Measurements from ENCODE around the gene OR6K2.
"Not testable (repeated sequence)": the region's sequence is repeated elsewhere in the genome, so short reads cannot be mapped to it uniquely, and the experiment has no call there.

OR6K2 gene

GRCh38 chr1:158700552-158700951, at the start of gene OR6K2:
OR6K2 (minus strand) TSS chr1:158700652; CDS start chr1:158700652, 0 bp downstream.
- DNase-seq (ENCODE audit: low read depth): no peak

- DNase-seq (ENCODE audit: low read depth): no peak
Measured at GRCh38 chr1:158735848-158736247, 35.4 kb upstream of the OR6K2 start.

GRCh38 chr1:158732524-158732923, 32.1 kb upstream of the OR6K2 start:
- no peak for DNase-seq (ENCODE audit: low read depth)

- DNase-seq (ENCODE audit: low read depth): no peak
Measured at GRCh38 chr1:158731707-158732106, 31.3 kb upstream of the OR6K2 start.

GRCh38 chr1:158730453-158730852, 30.0 kb upstream of the OR6K2 start:
- DNase-seq (ENCODE audit: low read depth): no peak

- DNase-seq (ENCODE audit: low read depth): no peak
Measured at GRCh38 chr1:158728510-158729225, 28.2 kb upstream of the OR6K2 start.

- no peak for DNase-seq (ENCODE audit: low read depth)
Measured at GRCh38 chr1:158724442-158724841, 24.0 kb upstream of the OR6K2 start.

GRCh38 chr1:158720620-158721019, 20.2 kb upstream of the OR6K2 start, which contains the start of gene OR6K3:
OR6K3 (minus strand) TSS chr1:158720720; CDS start chr1:158718115, 2,605 bp downstream.
- DNase-seq (ENCODE audit: low read depth): no peak

GRCh38 chr1:158719664-158720063, 19.2 kb upstream of the OR6K2 start:
- DNase-seq (ENCODE audit: low read depth): no peak

- no peak for DNase-seq (ENCODE audit: low read depth)
Measured at GRCh38 chr1:158717344-158717743, 16.9 kb upstream of the OR6K2 start.

GRCh38 chr1:158716335-158716734, 15.9 kb upstream of the OR6K2 start:
- DNase-seq (ENCODE audit: low read depth): no peak

- DNase-seq (ENCODE audit: low read depth): no peak
Measured at GRCh38 chr1:158714754-158715153, 14.3 kb upstream of the OR6K2 start.

- DNase-seq (ENCODE audit: low read depth): no peak
Measured at GRCh38 chr1:158711098-158711497, 10.6 kb upstream of the OR6K2 start.

GRCh38 chr1:158706096-158706495, 5.6 kb upstream of the OR6K2 start:
- no peak for DNase-seq (ENCODE audit: low read depth)

GRCh38 chr1:158694596-158694995, 5.9 kb downstream of the OR6K2 start:
- no peak for DNase-seq (ENCODE audit: low read depth)

- no peak for DNase-seq (ENCODE audit: low read depth)
Measured at GRCh38 chr1:158692356-158692755, 8.1 kb downstream of the OR6K2 start.

- no peak for DNase-seq (ENCODE audit: low read depth)
Measured at GRCh38 chr1:158691907-158692306, 8.5 kb downstream of the OR6K2 start.

- not testable (repeated sequence) for DNase-seq (ENCODE audit: low read depth)
Measured at GRCh38 chr1:158691149-158691548, 9.3 kb downstream of the OR6K2 start.

GRCh38 chr1:158689875-158690274, 10.6 kb downstream of the OR6K2 start:
- no peak for DNase-seq (ENCODE audit: low read depth)

GRCh38 chr1:158689110-158689509, 11.3 kb downstream of the OR6K2 start:
- DNase-seq (ENCODE audit: low read depth): no peak

- not testable (repeated sequence) for DNase-seq (ENCODE audit: low read depth)
Measured at GRCh38 chr1:158688343-158688742, 12.1 kb downstream of the OR6K2 start.

GRCh38 chr1:158687037-158687436, 13.4 kb downstream of the OR6K2 start:
- no peak for DNase-seq (ENCODE audit: low read depth)

GRCh38 chr1:158686111-158687009, 14.1 kb downstream of the OR6K2 start, which contains the start of gene SPTA1:
SPTA1 (minus strand) TSS chr1:158686715; CDS start chr1:158686517, 198 bp downstream.
- DNase-seq (ENCODE audit: low read depth): no peak

Data from fibroblast of the conjunctiva (primary cell).